OCI-LY1 (cell line): ENCODE data around the gene TNFRSF14.
"Not testable (repeated sequence)": the region's sequence is repeated elsewhere in the genome, so short reads cannot be mapped to it uniquely, and the experiment has no call there.

ENCODE experiments used
- H2AFZ ChIP-seq: fragments of 200-600 bp; sonication (generic), shearing (Covaris generic); 2 replicates; pipeline ENCODE4 v1.6.0; 2014; ENCODE audit warnings: antibody characterized with exemption, mild to moderate bottlenecking, low read length
- H3F3A ChIP-seq: fragments of 200-600 bp; sonication (generic), shearing (Covaris generic); 2 replicates; pipeline ENCODE4 v1.6.0; 2014; ENCODE audit warnings: mild to moderate bottlenecking, antibody characterized with exemption, low read length, moderate library complexity; ENCODE audit not compliant: insufficient read depth
- H3K27ac ChIP-seq: fragments of 200-600 bp; sonication (generic); 2 replicates; pipeline ENCODE4 v1.5.1; 2014; ENCODE audit warnings: low read length, mixed run types, mild to moderate bottlenecking, low read depth; ENCODE audit not compliant: poor library complexity, severe bottlenecking
- H3K27me3 ChIP-seq: fragments of 200-600 bp; sonication (generic); 2 replicates; pipeline ENCODE4 v1.6.0; 2014; ENCODE audit warnings: antibody characterized with exemption, mild to moderate bottlenecking, low read length, moderate library complexity; ENCODE audit not compliant: insufficient read depth
- H3K36me3 ChIP-seq: fragments of 200-600 bp; sonication (generic); 2 replicates; pipeline ENCODE4 v1.6.1; 2014; ENCODE audit warnings: mild to moderate bottlenecking, antibody characterized with exemption, low read length, moderate library complexity, mixed read lengths; ENCODE audit not compliant: insufficient read depth
- H3K4me1 ChIP-seq: fragments of 200-600 bp; sonication (generic); 2 replicates; pipeline ENCODE4 v1.5.1; 2014; ENCODE audit warnings: mild to moderate bottlenecking, low read length, moderate library complexity; ENCODE audit not compliant: insufficient read depth, severe bottlenecking
- H3K4me2 ChIP-seq: fragments of 200-600 bp; sonication (generic), shearing (Covaris generic); 2 replicates; pipeline ENCODE4 v1.6.1; 2014; ENCODE audit warnings: low read length
- H3K4me3 ChIP-seq: fragments of 200-600 bp; sonication (generic); 2 replicates; pipeline ENCODE4 v1.5.1; 2014; ENCODE audit warnings: low read length, low read depth, mild to moderate bottlenecking, mixed read lengths; ENCODE audit not compliant: poor library complexity, severe bottlenecking
- H3K79me2 ChIP-seq: fragments of 200-600 bp; shearing (Covaris generic); 2 replicates; pipeline ENCODE4 v1.6.1; 2016; ENCODE audit warnings: mixed run types, low read length, mixed read lengths; ENCODE audit not compliant: insufficient read depth
- H3K9ac ChIP-seq: fragments of 200-600 bp; sonication (generic), shearing (Covaris generic); 2 replicates; pipeline ENCODE4 v1.6.1; 2014; ENCODE audit warnings: mild to moderate bottlenecking, low read length, mixed read lengths
- H3K9me2 ChIP-seq: fragments of 200-600 bp; sonication (generic), shearing (Covaris generic); 2 replicates; pipeline ENCODE4 v1.6.1; 2014; ENCODE audit warnings: low read depth, mild to moderate bottlenecking, low read length, mixed read lengths
- H3K9me3 ChIP-seq: fragments of 200-600 bp; shearing (Covaris generic); 2 replicates; pipeline ENCODE4 v1.6.1; 2014; ENCODE audit warnings: low read length, mixed read lengths
- H4K20me1 ChIP-seq: fragments of 200-600 bp; sonication (generic), shearing (Covaris generic); 2 replicates; pipeline ENCODE4 v1.6.0; 2016; ENCODE audit warnings: mild to moderate bottlenecking, low read length; ENCODE audit not compliant: insufficient read depth
- CTCF ChIP-seq: fragments of 200-600 bp; sonication (generic), shearing (Covaris generic); IDR thresholded peaks from 2 replicates; pipeline ENCODE4 v1.5.1; 2017; ENCODE audit warnings: mild to moderate bottlenecking, antibody characterized with exemption, low read length, moderate library complexity, mixed read lengths
- EZH2 ChIP-seq: fragments of 200-600 bp; sonication (generic), shearing (Covaris generic); IDR thresholded peaks from 2 replicates; pipeline ENCODE4 v1.8.0; 2017; ENCODE audit warnings: borderline replicate concordance, mixed run types, mild to moderate bottlenecking, antibody characterized with exemption, low read length, moderate library complexity, mixed read lengths

The TNFRSF14 gene

DNA sequence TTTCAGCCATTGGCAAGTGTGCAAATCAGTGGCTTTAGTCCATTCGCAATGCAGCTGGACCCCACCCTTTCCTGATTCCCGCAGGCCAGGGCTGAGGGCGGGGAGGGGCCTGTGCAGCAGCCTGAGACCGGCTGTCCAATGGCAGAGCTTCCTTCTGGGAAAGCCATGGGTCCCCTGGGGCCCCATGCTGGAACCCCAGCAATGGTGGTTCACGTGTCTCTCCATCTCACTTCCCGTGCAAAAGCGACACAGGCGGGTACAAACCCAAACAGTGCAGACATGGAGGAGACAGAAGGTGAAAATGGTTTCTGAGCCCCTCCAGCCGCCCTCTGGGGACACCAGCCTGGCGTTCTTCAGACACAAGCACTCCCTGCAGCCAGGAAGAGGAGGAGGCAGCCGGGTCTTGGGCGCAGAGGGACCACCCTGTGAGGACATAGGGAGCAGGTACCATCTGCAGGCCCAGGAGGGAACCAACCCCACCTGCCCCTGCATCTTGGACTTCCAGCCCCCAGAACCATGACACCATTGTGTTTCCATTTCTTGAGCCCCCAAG, 5.8 kb upstream of the TNFRSF14 start:
- H3K4me3 ChIP-seq, H3K27me3 ChIP-seq, H3K4me2 ChIP-seq, H3K9ac ChIP-seq, H3K36me3 ChIP-seq, H3F3A ChIP-seq, H2AFZ ChIP-seq, H3K27ac ChIP-seq, H3K79me2 ChIP-seq, H3K9me2 ChIP-seq, H4K20me1 ChIP-seq, H3K9me3 ChIP-seq: not testable (repeated sequence)
- H3K4me1 ChIP-seq = peaks cover 34% of the 10 kb centered on the region

- not testable (repeated sequence) for H3K4me3 ChIP-seq, H3K36me3 ChIP-seq, H3K9me2 ChIP-seq, H3K79me2 ChIP-seq, H4K20me1 ChIP-seq, H3K9me3 ChIP-seq, H3K4me2 ChIP-seq, H3F3A ChIP-seq, H3K27me3 ChIP-seq, H3K27ac ChIP-seq, H3K9ac ChIP-seq, H2AFZ ChIP-seq
- H3K4me1 ChIP-seq = peaks cover 43% of the 10 kb centered on the region
These were observed 4.6 kb upstream of the TNFRSF14 start for GRCh38 chr1:2551544-2551943.

- Histone ChIP-seq H3K9me3 (no peaks in the 10 kb centered on the region), H3F3A (no peaks in the 10 kb centered on the region), H3K4me3 (no peak overlapping the region), H4K20me1 (no peaks in the 10 kb centered on the region), H3K4me2 (no peak overlapping the region), H3K9ac (no peak overlapping the region), H3K27ac (no peak overlapping the region), H3K79me2 (no peaks in the 10 kb centered on the region), H3K36me3 (no peaks in the 10 kb centered on the region), H2AFZ (no peak overlapping the region), H3K4me1 (peaks cover 37% of the 10 kb centered on the region), H3K27me3 (no peaks in the 10 kb centered on the region), H3K9me2 (no peaks in the 10 kb centered on the region)
- TF ChIP-seq EZH2 (no peak), CTCF (no peak)
These were observed 4.0 kb upstream of the TNFRSF14 start for GRCh38 chr1:2552189-2552588.

GRCh38 chr1:2553076-2553475, 3.1 kb upstream of the TNFRSF14 start:
- not testable (repeated sequence) for H3K27ac ChIP-seq, H3K4me2 ChIP-seq, H3K27me3 ChIP-seq, H2AFZ ChIP-seq, H3K36me3 ChIP-seq, H3K4me3 ChIP-seq, H3K9ac ChIP-seq, H3K9me2 ChIP-seq, H3F3A ChIP-seq, H4K20me1 ChIP-seq, H3K79me2 ChIP-seq, H3K9me3 ChIP-seq
- peaks cover 28% of the 10 kb centered on the region for H3K4me1 ChIP-seq
